Pons (tissue), 1 donor: ENCODE data around the gene OTUB1.

Source experiments
- DNase-seq: peaks from one replicate; pipeline ENCODE4 v3.0.0-alpha.2; 2016; ENCODE audit warnings: low spot score

OTUB1 gene

DNA sequence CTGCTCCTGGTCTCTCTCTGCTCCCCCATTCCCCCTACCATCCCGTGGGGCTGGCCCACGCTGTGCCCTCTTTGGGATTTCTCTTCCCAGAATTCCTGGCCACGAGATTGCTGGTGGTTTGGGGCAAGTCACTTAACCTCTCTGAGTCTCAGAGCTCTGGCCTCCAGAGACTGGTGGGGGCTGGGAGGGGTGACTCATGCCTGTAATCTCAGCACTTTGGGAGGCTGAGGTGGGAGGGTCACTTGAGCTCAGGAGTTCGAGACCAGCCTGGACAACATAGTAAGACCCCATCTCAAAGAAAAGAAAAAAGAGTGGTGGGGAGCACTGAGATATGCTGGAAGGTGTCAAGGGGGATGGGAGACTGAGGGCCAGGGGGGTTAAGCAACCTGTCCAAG, 18.3 kb downstream of the OTUB1 start:
- DNase-seq: no peak

GRCh38 chr11:64005691-64006090, 19.5 kb downstream of the OTUB1 start:
- DNase-seq: no peak

DNA sequence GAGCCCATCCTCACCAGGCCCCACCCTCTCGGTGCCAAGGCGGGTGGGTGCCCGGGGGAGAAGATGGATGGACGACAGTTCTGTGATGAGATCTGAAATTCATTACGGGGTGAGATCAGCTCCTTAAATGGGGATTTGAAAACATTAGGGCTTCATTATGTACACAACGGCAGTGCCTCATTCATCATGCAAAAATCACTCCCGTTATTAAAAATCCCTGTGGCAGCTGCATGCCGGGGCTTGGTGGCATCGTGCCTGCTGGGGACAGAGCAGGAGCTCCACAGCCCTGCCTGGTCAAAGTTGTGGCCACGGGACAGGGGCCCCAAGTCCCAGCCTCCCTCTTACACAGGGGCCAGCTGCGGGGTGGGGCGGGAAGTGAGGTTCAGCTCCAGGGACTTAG, 20.2 kb downstream of the OTUB1 start:
- no peak for DNase-seq

DNA sequence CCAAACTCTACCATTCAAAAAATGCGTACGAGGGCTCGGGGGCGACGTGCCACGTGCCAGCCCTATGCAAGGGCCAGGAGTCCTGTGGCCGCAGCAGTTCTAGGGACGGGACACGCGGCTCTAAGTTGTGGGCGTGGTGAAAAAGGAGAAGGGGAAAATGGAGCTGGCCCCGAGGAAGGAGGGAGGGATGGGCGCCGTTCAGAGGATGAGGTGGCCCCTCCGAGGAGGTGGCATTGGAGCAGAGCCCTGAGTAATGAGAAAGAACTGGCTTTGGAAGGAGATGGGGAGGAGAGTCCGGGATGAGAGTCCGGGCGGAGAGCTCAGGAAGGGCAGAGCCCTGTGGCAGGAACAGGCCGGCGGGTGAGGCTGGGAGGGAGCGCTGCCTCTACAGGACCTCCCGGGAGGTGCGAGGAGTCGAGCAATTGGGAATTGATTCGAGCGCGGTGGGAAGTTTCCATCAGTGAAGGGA, 21.0 kb downstream of the OTUB1 start:
- no peak for DNase-seq

GRCh38 chr11:64007629-64008282, 21.5 kb downstream of the OTUB1 start:
- peak; percentile 37 for DNase-seq

DNA sequence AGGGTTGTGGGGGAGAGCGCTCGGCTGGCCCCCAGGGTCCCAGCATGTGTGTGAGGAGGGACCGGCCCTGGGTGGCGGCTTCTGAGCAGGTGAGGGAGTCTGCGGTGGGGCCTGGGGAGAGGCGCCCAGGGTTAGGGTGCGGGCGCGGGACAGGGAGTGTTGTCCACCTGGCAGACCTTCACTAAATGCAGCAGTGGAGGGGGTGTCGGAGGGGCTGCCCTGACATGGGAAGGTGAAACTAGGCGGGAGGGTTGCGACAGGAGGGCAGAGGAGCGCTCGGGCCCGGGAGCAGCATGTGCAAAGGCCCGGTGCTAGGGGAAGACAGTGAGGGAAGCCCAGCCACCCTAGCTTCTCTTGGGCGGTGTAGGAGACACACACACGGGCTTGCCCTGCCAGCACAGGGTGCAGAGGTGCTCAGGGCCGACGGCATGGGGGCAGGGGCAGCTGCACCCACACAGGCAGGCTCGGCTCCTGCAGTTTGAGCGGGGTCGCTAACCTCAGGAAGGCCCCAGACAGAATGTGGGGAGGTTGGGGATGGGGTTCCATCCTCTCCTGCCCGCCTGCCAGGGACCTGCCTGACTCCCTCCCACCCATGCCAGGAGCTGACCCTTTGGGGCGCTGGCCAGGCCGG, 22.2 kb downstream of the OTUB1 start:
- DNase-seq: no peak

DNA sequence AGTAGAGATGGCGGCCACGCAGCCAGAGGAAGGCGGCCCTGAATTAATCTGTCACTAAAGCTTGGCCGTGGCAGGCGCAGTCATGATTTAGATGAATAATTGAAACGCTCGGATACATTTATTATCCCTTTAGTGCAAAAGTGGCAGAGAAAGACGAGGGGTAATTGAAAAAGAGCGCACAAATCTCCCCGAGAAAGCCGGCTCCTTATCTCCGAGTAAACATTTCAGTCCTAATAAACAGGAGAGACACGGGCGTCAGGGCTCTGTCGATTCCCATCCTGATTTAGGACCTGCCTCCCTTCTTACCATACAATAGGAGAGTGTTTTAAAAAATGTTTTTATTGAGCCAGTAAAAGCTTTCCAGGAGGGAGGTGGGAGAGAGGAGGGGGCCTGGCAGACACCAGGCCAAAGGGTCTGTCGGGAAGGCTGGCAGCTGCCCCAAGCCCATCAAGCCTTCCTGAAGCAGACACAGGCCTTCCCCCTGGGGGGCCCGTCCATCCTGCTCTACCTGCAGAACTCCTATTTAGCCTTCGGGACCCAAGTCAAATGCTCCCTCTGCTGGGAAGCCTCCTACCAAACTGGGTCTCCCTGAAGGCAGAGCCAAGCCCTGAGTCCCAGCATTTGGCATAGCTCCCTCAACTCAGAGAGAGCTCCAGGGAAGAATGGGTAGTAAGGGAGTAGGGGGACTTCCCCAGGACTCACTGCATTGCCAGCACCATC, 22.8 kb downstream of the OTUB1 start:
- no peak for DNase-seq

GRCh38 chr11:64009710-64010109, 23.5 kb downstream of the OTUB1 start:
- no peak for DNase-seq

GRCh38 chr11:64010783-64011182, 24.5 kb downstream of the OTUB1 start:
- DNase-seq: no peak

- DNase-seq: no peak
These were observed 25.1 kb downstream of the OTUB1 start for GRCh38 chr11:64011371-64011770.

- DNase-seq: no peak
These were observed 27.1 kb downstream of the OTUB1 start for GRCh38 chr11:64013141-64013896.

GRCh38 chr11:64014356-64014755, 28.1 kb downstream of the OTUB1 start:
- DNase-seq: no peak

- DNase-seq: no peak
These were observed 29.3 kb downstream of the OTUB1 start for GRCh38 chr11:64015510-64015909.

DNA sequence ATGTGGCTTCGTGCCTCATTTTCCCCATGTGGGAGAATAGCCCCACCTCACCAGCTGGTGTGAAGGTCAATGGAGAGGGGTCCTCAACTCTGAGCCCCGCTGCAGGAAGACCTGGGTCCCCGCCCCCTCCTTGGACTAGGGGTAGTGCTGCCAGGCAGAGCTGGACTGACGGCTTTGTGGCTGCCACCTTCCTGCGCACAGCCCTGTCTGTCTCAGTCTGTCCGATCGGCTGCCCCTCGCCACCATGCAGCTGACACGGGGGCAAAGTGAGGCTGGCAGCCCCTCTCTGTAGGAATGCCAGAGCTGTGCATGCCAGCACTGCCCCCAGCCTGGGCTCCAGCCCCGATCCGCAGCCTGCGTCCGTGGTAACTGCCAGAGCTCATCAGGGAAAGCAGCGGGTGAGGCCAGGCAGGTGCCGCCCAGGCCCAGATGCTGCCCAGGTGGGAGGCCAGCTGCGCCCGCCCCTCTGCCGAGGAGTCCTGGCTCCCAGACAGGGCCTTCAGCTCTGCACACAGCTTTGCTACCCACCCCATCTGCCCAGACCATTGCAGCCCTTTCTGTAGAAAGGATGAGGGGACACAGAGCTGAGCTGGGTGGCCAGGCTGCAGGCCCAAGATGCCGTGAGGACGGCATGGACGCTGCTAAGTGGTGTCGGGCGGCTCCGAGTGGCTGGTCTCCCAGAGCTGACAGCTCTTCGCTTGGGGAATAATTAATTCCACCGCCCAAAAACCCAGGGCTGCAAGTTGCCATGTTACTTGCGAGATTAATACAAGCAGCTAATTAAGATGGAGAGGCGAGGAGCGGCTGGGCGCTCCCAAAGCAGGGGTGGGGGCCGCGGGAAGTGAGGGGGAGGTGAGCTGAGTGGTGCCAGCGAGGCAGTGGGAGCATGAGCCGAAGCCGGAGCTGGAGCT, 30.0 kb downstream of the OTUB1 start:
- DNase-seq: no peak

GRCh38 chr11:64017945-64018224, 31.6 kb downstream of the OTUB1 start:
- no peak for DNase-seq

GRCh38 chr11:64018310-64018709, 32.1 kb downstream of the OTUB1 start:
- DNase-seq: no peak

GRCh38 chr11:64019106-64020037, 33.1 kb downstream of the OTUB1 start:
- DNase-seq: no peak

DNA sequence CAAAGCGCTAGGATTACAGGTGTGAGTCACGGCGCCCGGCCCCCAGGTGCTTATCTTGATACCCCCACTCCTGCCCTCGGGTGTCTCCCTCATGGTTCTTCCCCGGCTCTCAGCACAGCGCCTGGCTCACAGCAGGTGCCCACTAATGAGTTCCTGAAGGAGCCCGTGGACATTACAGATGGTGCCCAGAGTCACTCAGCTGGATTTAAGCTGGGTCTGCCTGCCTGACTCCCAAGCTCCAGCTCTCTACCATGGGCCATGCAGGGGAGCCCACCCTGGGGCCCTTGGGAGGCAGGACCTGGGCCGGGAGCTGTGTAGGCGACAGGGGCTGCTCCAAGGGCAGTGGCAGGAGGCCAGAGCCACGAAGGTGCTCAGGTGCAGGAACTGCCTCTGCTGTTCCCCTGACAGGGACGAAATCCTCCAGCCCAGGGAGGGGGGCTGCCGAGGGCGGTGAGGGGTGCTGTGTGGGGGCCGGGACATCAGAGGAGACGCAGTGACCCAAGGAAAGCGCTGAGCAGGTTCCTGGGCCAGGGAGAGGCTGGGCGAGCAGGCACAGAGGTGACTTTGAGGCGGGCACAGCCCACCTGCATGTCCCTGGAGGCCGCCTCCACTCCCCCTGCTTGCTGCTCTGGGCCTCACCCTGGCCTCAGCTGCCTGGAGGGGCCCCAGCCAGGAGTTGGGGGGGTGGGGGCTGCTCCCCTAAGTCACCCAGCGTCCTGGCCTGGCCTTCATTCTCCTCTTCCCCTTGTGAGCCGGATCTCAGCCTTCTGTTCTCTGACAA, 34.9 kb downstream of the OTUB1 start:
- no peak for DNase-seq

- DNase-seq: no peak
These were observed 35.5 kb downstream of the OTUB1 start for GRCh38 chr11:64021757-64022093.
